HG03521 (cell line): ENCODE data around the gene HSDL1.
A peak's percentile ranks its signal among the peaks of the same experiment; 100 is the strongest.
"Not testable (repeated sequence)": the region's sequence is repeated elsewhere in the genome, so short reads cannot be mapped to it uniquely, and the experiment has no call there.

Experiments
- ATAC-seq: cut with Tn5 transposase; IDR thresholded peaks from one replicate; pipeline ENCODE4 v1.9.1; 2021; ENCODE audit warnings: mild to moderate bottlenecking, moderate library complexity; ENCODE audit not compliant: unreplicated experiment

The HSDL1 gene

GRCh38 chr16:84139628-84140258 lies 5.2 kb downstream of the HSDL1 start:
- no peak for ATAC-seq

- ATAC-seq: peak; percentile 46
Measured at GRCh38 chr16:84138824-84139627, 6.0 kb downstream of the HSDL1 start.

- no peak for ATAC-seq
Measured at GRCh38 chr16:84138500-84138823, 6.5 kb downstream of the HSDL1 start.

- ATAC-seq: no peak
Measured at GRCh38 chr16:84137769-84138357, 7.1 kb downstream of the HSDL1 start.

- ATAC-seq: no peak
Measured at GRCh38 chr16:84137287-84137686, 7.7 kb downstream of the HSDL1 start.

GRCh38 chr16:84136331-84137125 lies 8.4 kb downstream of the HSDL1 start:
- no peak for ATAC-seq

GRCh38 chr16:84132527-84133285 lies 12.3 kb downstream of the HSDL1 start:
- no peak for ATAC-seq

GRCh38 chr16:84131117-84131516 lies 13.9 kb downstream of the HSDL1 start:
- ATAC-seq: no peak

- ATAC-seq: no peak
Measured at GRCh38 chr16:84124257-84125073, 20.5 kb downstream of the HSDL1 start.

- ATAC-seq: no peak
Measured at GRCh38 chr16:84121007-84121406, 24.0 kb downstream of the HSDL1 start.

- ATAC-seq: no peak
Measured at GRCh38 chr16:84120023-84120422, 25.0 kb downstream of the HSDL1 start.

- no peak for ATAC-seq
Measured at GRCh38 chr16:84119368-84119767, 25.6 kb downstream of the HSDL1 start.

GRCh38 chr16:84118315-84118714 lies 26.7 kb downstream of the HSDL1 start:
- ATAC-seq: not testable (repeated sequence)

- no peak for ATAC-seq
Measured at GRCh38 chr16:84117494-84117843, 27.5 kb downstream of the HSDL1 start.

- ATAC-seq: peak; percentile 87
Measured at GRCh38 chr16:84116720-84117493, 28.1 kb downstream of the HSDL1 start, which contains the start of gene MBTPS1. Gene MBTPS1, minus strand, starts transcription at chr16:84116942. Its CDS starts 15,159 bp downstream, at chr16:84101783.

GRCh38 chr16:84115919-84116719 lies 28.9 kb downstream of the HSDL1 start:
- ATAC-seq: peak; percentile 24

- ATAC-seq: not testable (repeated sequence)
Measured at GRCh38 chr16:84111949-84112348, 33.0 kb downstream of the HSDL1 start.

- ATAC-seq: no peak
Measured at GRCh38 chr16:84111525-84111924, 33.5 kb downstream of the HSDL1 start.
